PC-9 (cell line): ENCODE results near the gene CDHR2. TPM values are rescaled to one million over a fixed set of nuclear protein-coding genes. Genes with fewer than 3 reads are reported as not detected.

Source experiments
- BruUV-seq: library from RNA; stranded (reverse); fragments of 400-500 nt; replicated peaks from 2 replicates; lab custom pipeline; 2021; lab: Mats Ljungman, UMichigan
- CTCF ChIA-PET: fragments of 300-600 bp; sonication (Branson Sonifier 250); formaldehyde crosslinking; loops from one replicate; lab custom pipeline; 2022; ENCODE audit warnings: antibody characterized with exemption; lab: Charles Lee
- POLR2A ChIA-PET: fragments of 300-600 bp; sonication (Branson Sonifier 250); formaldehyde crosslinking; loops from one replicate; lab custom pipeline; 2022; ENCODE audit warnings: antibody characterized with exemption; ENCODE audit not compliant: unreplicated experiment; lab: Charles Lee
- DNase-seq, 2 experiments: peaks; one replicate each; pipeline versions ENCODE4 v3.0.0 to v3.0.0-alpha.2; 2015 to 2022; ENCODE audit warnings: mixed read lengths in 1 of 2
- H2AFZ ChIP-seq: fragments of 200-600 bp; sonication (generic); 2 replicates; pipeline ENCODE4 v1.8.1; 2017; ENCODE audit warnings: antibody characterized with exemption
- H3F3A ChIP-seq: fragments of 200-600 bp; sonication (generic); 2 replicates; pipeline ENCODE4 v1.8.1; 2017; ENCODE audit warnings: antibody characterized with exemption, mild to moderate bottlenecking, low read depth; ENCODE audit not compliant: insufficient read depth
- H3K27ac ChIP-seq: fragments of 200-600 bp; sonication (generic); 2 replicates; pipeline ENCODE4 v1.6.1; 2016; ENCODE audit warnings: mixed run types
- H3K27me3 ChIP-seq: fragments of 200-600 bp; sonication (generic); 2 replicates; pipeline ENCODE4 v1.6.1; 2016; ENCODE audit warnings: low read depth, mixed run types; ENCODE audit not compliant: insufficient read depth
- H3K36me3 ChIP-seq: fragments of 200-600 bp; sonication (generic); 2 replicates; pipeline ENCODE4 v1.6.1; 2016; ENCODE audit warnings: low read depth, mixed run types
- H3K4me1 ChIP-seq: fragments of 200-600 bp; sonication (generic); replicated peaks from 2 replicates; pipeline ENCODE4 v1.6.1; 2016; ENCODE audit warnings: mixed run types; ENCODE audit not compliant: insufficient read depth
- H3K4me2 ChIP-seq: fragments of 200-600 bp; sonication (generic); 2 replicates; pipeline ENCODE4 v1.6.1; 2017; ENCODE audit warnings: mixed run types
- H3K4me3 ChIP-seq: fragments of 200-600 bp; sonication (generic); 2 replicates; pipeline ENCODE4 v1.6.1; 2016; ENCODE audit warnings: mixed run types
- H3K79me2 ChIP-seq: fragments of 200-600 bp; sonication (generic); 2 replicates; pipeline ENCODE4 v1.6.1; 2017; ENCODE audit warnings: low read depth, mixed run types
- H3K9me2 ChIP-seq: fragments of 200-600 bp; sonication (generic); 2 replicates; pipeline ENCODE4 v1.8.1; 2017; ENCODE audit warnings: mild to moderate bottlenecking; ENCODE audit not compliant: insufficient read depth
- H3K9me3 ChIP-seq: fragments of 200-600 bp; sonication (generic); 2 replicates; pipeline ENCODE4 v1.8.1; 2016; ENCODE audit warnings: low read depth; ENCODE audit not compliant: insufficient read depth
- H4K20me1 ChIP-seq: fragments of 200-600 bp; sonication (generic); 2 replicates; pipeline ENCODE4 v1.8.1; 2017; ENCODE audit not compliant: insufficient read depth
- EZH2 ChIP-seq: fragments of 200-600 bp; sonication (generic); IDR thresholded peaks from 2 replicates; pipeline ENCODE4 v1.8.0; 2017; ENCODE audit warnings: antibody characterized with exemption, low read depth
- intact Hi-C: fragments of 100-400 bp; cut with micrococcal nuclease; formaldehyde crosslinking; loops from one replicate; pipeline ENCODE4 v1.10.0; 2022; ENCODE audit not compliant: unreplicated experiment
- total RNA-seq: library from RNA; stranded (reverse); gene quantifications from 2 replicates; pipeline ENCODE4 v1.2.3, GENCODE V29; 2021
- TF ChIP-seq, protein P1 (sequence below): fragments of 200-600 bp; sonication (generic); conservative IDR thresholded peaks from 2 replicates; pipeline ENCODE4 v1.6.1; 2017; ENCODE audit warnings: mixed run types, antibody characterized with exemption, mild to moderate bottlenecking, moderate library complexity

The CDHR2 gene
- total RNA-seq, 1 experiment from 2014 or later, result not detected

DNA sequence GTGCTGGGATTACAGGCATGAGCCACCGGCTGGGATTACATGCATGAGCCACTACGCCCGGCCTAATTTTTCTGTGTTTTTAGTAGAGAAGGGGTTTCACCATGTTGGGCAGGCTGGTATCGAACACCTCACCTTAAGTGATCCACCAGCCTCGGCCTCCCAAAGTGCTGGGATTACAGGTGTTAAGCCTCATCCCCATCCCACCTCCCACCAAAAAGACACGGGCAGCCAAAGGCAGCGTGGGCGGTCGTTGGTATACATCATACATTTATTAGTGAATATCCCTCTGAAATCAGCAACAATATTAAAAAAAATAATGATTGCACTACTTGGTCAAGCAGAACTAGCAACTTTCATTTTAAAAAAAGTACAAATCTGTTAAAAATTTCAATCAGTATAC, 22.7 kb upstream of the CDHR2 start:
- CTCF ChIA-PET, result no interaction called here
- DNase-seq, result no peak
- TF ChIP-seq, protein P1, sequence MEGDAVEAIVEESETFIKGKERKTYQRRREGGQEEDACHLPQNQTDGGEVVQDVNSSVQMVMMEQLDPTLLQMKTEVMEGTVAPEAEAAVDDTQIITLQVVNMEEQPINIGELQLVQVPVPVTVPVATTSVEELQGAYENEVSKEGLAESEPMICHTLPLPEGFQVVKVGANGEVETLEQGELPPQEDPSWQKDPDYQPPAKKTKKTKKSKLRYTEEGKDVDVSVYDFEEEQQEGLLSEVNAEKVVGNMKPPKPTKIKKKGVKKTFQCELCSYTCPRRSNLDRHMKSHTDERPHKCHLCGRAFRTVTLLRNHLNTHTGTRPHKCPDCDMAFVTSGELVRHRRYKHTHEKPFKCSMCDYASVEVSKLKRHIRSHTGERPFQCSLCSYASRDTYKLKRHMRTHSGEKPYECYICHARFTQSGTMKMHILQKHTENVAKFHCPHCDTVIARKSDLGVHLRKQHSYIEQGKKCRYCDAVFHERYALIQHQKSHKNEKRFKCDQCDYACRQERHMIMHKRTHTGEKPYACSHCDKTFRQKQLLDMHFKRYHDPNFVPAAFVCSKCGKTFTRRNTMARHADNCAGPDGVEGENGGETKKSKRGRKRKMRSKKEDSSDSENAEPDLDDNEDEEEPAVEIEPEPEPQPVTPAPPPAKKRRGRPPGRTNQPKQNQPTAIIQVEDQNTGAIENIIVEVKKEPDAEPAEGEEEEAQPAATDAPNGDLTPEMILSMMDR, result no peak
- TF ChIP-seq EZH2, result no peak
- H4K20me1 ChIP-seq, result no peaks in the 10 kb centered on the region; the same call in none of the 2 replicates
- H3K4me3 ChIP-seq, result no peak overlapping the region
- H3K4me2 ChIP-seq, result no peak overlapping the region
- H2AFZ ChIP-seq, result no peak overlapping the region
- H3K27ac ChIP-seq, result no peak overlapping the region
- intact Hi-C loops, result no loop called here
- 0 out of 2 replicates have a peak, but pooled peaks cover 3% of the 10 kb centered on the region for H3K36me3 ChIP-seq
- no peaks in the 10 kb centered on the region for H3K27me3 ChIP-seq
- H3K9me3 ChIP-seq, result no peaks in the 10 kb centered on the region
- POLR2A ChIA-PET, result no interaction called here
- H3K4me1 ChIP-seq, result no peaks in the 10 kb centered on the region
- peaks cover 12% of the 10 kb centered on the region; the same call in 1 of the 2 replicates for H3F3A ChIP-seq
- H3K79me2 ChIP-seq, result no peaks in the 10 kb centered on the region
- H3K9me2 ChIP-seq, result no peaks in the 10 kb centered on the region
- BruUV-seq, result no TSS peak

DNA sequence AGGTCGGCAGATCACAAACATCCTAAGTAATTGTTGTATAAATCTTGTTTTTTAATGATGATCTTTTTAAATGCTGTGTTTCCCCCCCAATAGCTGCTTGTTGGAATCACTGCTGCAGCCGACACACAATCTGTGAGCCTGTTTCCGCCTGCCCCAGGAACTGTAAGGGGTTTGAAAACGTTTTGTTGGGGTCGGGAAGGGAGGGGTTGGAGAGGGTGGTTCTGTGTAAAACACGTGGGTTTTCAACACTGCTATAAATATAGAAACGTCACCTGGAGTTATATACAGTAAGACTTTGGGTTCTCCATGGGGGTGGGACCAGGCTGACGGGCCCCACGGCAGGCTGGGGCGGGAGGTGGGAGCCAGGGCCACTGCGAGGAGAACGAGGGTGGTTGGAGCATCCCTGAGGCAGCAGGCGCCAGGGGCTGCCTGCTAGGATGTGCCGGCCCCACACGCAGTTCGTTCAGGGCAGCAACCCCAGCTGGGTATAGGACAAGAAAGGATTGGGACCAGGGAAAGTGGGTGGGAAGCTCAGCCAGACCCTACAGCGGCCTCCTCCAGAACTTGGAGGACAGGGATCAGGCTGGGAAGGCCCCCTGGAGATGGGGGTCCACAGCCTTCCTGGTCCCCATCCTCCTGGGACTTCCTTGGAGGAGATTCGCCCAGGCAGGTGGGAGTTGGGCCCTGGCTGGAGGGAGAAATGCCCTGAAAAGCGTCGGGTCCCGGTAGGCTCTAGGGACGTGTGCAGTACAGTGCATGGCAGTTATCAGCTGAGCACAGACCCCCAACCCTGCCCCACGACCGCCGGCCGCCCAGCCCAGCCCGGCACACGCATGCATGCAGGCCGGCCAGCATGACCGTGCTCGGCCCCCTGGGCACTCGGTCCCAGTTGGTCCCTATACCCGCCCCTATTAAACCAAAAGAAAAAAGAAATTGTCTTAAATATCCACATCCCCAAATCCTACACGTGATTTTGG, 21.6 kb upstream of the CDHR2 start:
- CTCF ChIA-PET, result no interaction called here
- BruUV-seq, result TSS peak; percentile 1
- Histone ChIP-seq H2AFZ (no peak overlapping the region), H3K4me3 (no peak overlapping the region), H3K9me3 (no peaks in the 10 kb centered on the region), H3K27ac (no peak overlapping the region), H4K20me1 (peaks cover 3% of the 10 kb centered on the region), H3K4me2 (no peak overlapping the region), H3K9me2 (no peaks in the 10 kb centered on the region), H3K4me1 (no peaks in the 10 kb centered on the region), H3F3A (peaks cover 12% of the 10 kb centered on the region; the same call in 1 of the 2 replicates), H3K27me3 (no peaks in the 10 kb centered on the region), H3K79me2 (0 out of 2 replicates have a peak, but pooled peaks cover 7% of the 10 kb centered on the region), H3K36me3 (0 out of 2 replicates have a peak, but pooled peaks cover 3% of the 10 kb centered on the region)
- POLR2A ChIA-PET, result no interaction called here
- no peak for TF ChIP-seq EZH2
- TF ChIP-seq, protein P1, result no peak
- no peak for DNase-seq
- intact Hi-C loops, result no loop called here

DNA sequence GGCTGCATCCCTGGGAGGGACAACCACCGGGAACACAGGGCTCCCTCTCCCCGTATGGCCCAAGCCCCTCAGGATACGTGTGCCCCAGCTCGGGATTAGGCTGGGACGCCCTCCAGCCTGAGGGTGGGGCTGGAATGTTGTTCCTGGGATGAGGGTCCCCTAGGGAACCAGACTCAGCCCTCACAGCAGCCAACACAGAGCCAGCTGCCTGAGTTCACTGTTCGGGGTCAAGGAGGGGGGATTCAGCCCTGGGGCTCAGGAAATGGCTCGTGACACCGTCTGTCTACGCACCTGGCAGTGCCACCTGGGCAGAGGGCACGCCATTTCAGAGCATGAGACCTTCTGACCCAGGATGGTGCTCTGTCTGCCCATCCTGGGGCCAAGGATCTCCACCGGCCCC, 20.8 kb upstream of the CDHR2 start:
- POLR2A ChIA-PET, result no interaction called here
- Histone ChIP-seq H3K79me2 (peaks cover 15% of the 10 kb centered on the region), H3K27ac (no peak overlapping the region), H3K9me2 (no peaks in the 10 kb centered on the region), H2AFZ (no peak overlapping the region), H3K4me1 (no peaks in the 10 kb centered on the region), H3F3A (peaks cover 12% of the 10 kb centered on the region; the same call in 1 of the 2 replicates), H3K9me3 (no peaks in the 10 kb centered on the region), H4K20me1 (peaks cover 10% of the 10 kb centered on the region), H3K4me2 (no peak overlapping the region), H3K4me3 (no peak overlapping the region), H3K36me3 (0 out of 2 replicates have a peak, but pooled peaks cover 3% of the 10 kb centered on the region), H3K27me3 (no peaks in the 10 kb centered on the region)
- no peak for DNase-seq
- no peak for TF ChIP-seq EZH2
- TF ChIP-seq, protein P1, result no peak
- CTCF ChIA-PET, result no interaction called here
- intact Hi-C loops, result no loop called here
- no TSS peak for BruUV-seq
